Activated CD8-positive, alpha-beta memory T cell treated with anti-CD3 and anti-CD28 coated beads for 48 hours (primary cell): ENCODE data around the gene CHST12.
A peak's percentile ranks its signal among the peaks of the same experiment; 100 is the strongest.

Experiments
- DNase-seq, 3 experiments: peaks; one replicate each; pipeline ENCODE4 v3.0.0-alpha.2; 2020; ENCODE audit warnings: low read depth in 2 of 3, low spot score in 2 of 3

The CHST12 gene

DNA sequence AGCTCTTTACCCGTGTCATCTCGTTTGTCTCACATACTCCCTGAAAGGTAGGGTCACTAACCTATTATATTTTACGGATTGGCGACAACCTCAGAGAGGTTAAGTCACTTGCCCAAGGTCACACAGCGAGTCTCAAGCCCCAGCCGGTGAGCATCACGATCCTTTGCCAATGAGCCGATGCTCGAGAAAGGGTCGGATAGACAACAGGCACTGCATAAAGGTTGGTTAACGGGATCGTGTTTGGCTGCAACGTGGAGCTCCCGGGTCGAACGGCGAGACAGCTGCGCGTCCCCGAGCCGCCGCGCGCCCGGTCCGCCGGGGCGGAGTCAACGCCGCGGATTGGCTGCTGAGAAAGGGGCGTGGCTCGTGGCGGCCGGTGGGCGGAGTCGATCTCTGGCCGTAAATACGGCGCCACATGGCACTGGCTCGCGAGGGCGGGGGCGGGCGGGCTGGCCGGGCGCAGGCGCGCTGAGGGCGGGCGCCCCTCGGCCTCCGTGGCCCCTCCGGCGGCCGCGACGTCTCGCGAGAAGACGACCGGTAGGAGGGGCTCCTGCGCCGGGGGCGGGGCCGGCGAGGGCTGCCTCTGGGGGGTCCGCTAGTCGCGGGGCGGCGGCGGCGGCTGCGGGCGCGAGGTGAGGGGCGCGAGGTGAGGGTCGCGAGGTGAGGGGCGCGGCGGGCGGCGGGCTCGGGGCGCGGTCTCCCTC is at the start of gene CHST12:
Gene CHST12 (plus strand): TSS at position 598 of the 704 bp plus-strand sequence. CDS start 29,029 bp downstream, outside the sequence.
- peak; percentile 78 to 88 (median 88) for DNase-seq

DNA sequence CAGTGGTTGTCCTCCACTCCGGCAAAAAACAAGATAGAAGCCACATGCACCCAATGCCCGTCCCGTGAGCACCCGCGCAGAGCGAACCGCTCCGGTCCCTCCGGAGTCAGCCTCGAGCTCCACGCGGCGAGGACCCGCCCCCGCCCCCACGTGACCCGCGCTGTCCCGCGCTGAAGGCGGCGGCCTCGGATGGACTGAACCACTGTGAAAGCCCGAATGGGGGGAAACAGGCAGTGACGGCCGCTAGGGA is 49.5 kb upstream of the CHST12 start:
- DNase-seq = peak; percentile 80 to 85 (median 84)

DNA sequence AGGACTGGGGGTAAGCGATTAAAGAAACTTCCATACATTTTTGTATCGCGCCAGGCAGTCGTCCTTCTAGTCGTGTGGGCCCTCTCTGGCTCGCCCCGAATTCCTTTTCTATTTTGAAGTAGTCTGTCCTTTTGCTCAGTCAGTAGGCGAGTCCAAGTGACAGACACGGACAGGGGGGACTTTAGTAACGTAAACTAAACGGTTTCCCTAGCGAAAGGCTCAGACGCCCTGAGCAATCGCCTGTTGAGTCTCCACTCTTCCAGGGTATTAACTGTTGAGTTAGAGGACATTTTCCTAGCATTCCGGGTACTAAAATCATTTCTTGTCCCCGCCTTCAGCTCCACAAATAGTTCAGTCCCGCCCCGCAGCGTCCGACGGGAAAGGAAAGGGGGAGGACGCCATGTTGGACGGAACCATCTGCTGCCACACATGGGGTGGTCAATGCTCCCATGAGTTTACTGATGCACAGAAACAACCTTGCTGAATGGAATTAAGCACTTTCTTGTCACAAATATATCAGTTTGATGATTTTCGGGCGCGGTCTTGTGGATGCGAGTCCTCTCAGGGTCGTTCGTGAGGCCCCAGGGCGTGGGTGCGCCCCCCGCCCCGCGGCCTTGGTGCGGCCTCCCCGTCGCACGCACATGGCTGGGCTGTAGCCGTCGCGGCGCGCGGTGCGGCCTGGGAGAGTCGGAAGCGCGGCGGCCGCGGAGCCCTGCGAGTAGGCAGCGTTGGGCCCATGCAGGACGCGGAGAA is 49.0 kb upstream of the CHST12 start, which contains the start of gene EIF3B:
Gene EIF3B (plus strand): TSS at position 642 of the 753 bp plus-strand sequence. CDS start 95 bp downstream, at position 737.
- peak; percentile 67 to 81 (median 79) for DNase-seq

DNA sequence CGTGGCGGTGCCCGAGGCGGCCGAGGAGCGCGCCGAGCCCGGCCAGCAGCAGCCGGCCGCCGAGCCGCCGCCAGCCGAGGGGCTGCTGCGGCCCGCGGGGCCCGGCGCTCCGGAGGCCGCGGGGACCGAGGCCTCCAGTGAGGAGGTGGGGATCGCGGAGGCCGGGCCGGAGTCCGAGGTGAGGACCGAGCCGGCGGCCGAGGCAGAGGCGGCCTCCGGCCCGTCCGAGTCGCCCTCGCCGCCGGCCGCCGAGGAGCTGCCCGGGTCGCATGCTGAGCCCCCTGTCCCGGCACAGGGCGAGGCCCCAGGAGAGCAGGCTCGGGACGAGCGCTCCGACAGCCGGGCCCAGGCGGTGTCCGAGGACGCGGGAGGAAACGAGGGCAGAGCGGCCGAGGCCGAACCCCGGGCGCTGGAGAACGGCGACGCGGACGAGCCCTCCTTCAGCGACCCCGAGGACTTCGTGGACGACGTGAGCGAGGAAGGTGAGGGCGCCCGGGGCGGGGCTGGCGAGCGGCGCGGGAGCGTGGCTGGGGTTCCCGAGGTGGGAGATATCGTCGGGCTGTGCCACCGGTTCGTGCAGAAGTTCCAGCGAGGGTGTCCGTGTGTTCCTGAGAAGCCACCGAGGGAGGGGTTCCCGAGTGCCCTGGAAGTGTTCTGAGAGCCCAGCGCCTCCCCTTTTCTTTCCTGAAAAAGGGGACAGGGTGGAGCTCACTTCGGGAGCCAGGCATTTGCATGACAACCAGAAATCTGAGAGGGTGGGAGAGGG is 48.3 kb upstream of the CHST12 start:
- DNase-seq = peak in 1 of 3 experiments; percentile 8

DNA sequence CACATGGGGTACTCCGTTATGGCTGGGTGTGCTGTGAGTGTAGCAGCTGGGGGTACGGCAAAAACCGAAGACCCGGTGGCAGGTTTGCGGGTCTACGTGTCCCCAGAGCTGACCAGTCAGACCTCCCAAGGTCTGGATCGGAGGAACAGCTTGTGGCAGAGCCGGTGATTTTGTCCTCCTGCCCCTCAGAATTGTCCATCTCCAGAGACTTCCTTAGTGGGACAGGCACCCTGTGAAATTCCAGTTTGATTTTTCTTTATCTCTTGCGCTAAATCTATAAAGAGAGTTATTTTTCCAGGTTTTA is 47.8 kb upstream of the CHST12 start:
- no peak for DNase-seq

DNA sequence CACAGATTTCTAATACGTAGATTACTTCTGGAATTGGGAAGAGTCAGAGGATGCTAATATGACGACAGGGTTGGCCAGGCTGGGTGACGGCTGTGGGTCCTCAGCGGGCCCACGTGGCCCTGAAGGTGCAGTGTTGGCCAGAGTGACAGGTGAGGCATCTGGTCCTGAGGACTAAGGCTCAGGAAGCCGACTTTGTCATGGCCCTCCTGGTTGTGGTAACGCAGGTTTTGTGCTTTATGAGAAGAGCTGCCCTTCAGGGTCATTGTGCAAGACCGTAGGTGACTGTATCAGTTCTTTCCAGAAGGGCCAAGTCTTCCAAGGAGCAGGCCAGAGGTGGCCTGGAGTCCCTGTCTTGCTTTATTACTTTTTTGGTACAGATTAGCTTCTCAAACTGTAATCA is 46.2 kb upstream of the CHST12 start:
- DNase-seq = no peak

DNA sequence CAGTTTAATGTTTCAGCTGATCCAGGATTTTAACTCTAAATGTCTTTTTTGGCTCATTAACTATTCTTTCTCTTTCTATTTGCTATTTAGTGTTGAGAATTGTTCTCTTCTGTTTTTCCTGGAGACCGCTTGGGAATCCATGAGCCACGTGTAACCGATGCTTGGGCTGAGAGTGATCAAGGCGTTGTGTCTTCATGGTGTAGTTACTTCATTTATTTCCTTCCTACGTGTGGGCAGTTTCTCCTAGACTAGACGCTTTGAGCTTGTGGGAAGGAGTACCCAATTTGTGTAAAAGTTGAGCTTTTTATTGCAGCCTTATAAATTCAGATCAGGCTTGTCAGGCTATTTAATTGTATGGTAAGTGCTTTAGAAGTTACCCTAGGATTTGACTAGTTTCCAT is 45.8 kb upstream of the CHST12 start:
- no peak for DNase-seq

DNA sequence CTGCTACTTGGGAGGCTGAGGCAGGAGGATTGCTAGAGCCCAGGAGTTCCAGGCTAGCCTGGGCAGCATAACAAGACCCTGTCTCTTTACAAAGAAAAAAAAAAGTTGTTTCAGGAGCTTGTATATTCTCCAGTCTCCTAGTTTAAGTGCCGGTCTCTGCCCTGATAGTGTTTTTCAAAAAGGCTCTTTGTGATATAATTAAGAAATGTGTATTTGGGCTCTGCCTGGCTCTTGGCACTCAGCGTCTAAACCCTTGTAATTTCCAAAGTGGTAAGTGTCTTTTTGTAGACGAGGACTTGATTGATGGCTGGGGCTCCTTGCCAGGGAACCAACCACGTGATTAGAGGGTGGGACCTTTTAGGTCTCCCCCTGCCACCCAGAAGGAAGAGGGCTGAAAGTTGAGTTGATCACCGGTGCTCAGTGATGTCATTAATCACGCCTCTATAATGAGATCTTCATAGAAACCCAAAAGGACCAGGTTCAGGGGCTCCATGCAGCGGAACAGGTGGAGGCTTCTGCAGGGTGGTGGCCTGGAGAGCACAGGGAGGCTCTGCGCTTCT is 44.4 kb upstream of the CHST12 start:
- DNase-seq = no peak

DNA sequence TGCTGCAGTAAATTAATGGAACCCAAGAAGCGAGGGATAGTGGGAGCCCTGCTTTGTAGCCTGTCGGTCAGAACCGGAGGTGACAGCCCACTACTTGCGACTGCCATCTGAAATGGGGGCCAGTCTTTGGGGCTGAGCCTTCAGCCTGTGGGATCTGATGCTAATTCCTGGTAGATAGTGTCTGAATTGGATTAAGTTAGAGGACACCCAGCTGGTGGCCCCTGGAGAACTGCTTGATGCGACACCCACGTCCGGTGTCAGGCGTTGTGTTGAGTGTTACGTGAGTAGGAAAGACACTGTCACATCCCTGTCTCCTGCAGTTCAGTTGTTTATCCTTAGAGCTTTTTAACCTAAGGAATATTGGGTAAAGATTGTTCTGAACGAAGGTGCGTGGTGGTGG is 43.8 kb upstream of the CHST12 start:
- DNase-seq = no peak

DNA sequence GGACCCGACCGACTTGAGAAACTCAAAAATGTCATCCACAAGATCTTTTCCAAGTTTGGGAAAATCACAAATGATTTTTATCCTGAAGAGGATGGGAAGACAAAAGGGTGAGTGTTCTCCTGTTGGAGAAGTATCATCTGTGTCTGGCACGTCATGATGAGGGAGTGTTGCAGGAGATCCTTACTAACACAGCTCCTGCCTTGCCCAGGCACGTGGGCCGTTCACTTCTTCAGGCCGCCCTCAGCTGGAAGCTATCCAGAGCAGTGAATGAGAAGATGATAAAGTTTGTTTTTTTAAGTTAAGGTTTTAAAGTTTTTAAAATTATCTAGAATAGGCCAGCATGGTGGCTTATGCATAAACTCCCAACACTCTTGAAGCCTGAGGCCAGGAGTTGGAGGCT is 42.6 kb upstream of the CHST12 start:
- DNase-seq = no peak

DNA sequence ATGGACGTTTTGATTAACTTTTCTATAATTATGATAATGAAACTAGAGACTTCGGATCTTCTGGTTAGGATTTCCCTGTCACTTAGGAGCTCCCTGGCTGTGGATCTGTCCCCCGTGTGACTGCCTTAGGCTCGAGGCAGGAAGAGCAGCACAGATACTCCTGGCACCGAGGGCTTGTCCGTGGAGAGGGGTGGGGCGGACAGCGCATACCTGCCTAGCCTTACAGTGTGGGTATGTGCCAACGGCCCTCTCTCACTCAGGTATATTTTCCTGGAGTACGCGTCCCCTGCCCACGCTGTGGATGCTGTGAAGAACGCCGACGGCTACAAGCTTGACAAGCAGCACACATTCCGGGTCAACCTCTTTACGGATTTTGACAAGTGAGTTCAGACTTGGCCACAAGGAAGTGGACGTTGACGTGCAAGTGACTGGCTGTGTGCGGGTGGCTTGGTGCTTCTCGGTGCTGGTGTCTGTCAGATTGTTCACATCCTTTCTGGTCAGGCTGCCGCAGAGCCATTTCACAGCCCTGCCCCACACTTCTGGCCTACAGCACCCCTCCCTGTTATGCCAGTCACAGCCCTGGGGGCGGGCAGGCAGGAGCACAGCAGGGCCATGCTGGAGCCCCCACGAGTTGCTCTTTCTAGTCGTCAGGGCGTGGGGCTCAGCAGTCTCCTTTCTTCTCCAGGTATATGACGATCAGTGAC is 40.9 kb upstream of the CHST12 start:
- no peak for DNase-seq

DNA sequence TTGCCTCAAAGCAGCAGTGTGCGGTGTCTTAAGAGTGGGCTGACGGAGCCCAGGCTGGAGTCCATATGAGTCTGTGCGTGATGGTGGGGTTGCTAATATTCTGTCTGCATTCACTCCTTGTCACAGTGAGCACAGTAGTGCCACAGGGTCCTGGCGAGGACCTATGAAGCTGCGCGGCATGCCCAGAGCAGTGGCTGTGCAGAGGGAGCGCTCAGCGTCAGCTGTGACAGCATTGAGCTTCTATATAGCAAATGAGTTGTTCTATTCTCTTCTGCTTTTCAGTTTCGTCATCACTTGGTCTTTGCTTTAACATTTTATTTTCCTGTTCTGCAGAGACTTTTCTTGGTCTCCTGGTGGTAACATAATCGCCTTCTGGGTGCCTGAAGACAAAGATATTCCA is 34.3 kb upstream of the CHST12 start:
- DNase-seq = no peak

DNA sequence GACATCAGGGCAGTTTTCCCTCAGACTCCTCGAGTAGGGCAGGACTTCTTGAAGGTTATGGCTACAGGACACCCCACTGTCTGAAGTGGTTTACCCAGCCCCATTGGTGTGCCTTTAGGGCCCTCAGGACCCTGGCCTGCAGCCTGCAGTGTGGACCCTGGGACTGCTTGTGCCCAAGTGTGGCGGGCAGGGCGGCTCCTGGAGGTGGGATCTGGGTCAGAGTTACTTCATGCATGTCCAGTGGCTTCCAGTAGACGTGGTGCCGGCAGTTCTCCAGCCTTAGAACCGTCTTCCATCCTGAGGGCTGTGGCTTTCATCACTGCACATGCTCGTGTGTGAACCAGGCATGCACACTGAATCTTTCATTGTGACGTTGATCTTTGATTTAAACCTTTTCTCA is 32.1 kb upstream of the CHST12 start:
- no peak for DNase-seq

DNA sequence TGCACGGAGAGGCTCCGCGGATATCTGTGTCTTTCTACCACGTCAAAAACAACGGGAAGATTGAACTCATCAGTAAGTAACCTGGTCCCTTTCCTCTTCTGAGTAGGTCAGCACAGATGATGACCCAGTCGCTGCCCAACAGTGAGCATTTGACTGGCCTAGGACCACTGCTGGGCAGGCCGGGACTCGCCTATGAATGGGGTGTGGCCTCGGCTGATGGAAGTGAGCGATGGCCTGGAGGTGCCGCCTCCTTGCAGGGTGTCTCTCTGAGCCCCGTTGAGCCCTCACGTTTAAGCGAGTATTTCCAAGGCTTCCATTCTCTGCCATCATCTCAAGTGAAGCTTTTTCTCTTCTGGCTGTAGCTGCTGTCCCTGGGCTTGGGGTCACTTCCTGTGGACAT is 30.7 kb upstream of the CHST12 start:
- DNase-seq = no peak

DNA sequence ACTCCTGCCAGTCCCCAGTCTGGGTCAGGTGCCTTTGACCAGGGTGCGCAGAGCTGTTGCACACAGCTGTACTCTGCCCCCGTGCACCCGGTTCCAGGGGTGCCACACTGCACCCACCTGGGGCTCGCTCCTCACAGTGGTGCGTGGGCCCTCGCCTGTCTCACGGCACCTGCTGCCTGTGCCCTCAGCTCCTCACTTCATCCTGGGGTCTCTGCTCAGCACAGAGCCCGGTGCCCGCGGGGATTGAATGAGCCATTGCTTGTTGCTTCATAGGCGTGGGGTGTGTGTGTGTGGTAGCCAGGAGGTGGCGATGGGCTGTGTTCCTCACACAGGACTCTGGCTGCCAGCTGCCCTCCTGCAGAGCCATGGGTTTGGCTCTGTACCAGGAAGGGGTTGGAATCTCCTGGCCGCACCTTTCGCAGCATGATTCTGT is 30.3 kb upstream of the CHST12 start:
- no peak for DNase-seq

DNA sequence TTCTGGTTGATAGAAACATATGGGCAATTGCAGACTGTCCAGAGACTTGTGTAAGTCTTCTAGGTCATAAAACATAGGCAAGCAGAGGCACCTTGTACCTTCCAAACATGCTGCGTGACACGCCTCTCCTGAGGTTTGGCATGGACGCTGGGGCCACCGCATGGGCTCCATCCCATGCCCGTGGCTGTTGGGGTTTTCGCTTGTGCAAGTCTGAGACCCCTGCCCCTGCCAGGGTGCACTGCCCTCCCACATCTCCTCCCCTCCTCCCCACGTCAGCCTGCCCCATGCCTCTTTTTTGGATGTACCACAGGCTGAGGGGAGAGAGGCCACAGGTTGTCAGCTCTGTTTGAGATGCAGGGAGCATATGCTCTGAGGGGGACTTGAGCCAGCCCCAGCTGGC is 29.8 kb upstream of the CHST12 start:
- no peak for DNase-seq

DNA sequence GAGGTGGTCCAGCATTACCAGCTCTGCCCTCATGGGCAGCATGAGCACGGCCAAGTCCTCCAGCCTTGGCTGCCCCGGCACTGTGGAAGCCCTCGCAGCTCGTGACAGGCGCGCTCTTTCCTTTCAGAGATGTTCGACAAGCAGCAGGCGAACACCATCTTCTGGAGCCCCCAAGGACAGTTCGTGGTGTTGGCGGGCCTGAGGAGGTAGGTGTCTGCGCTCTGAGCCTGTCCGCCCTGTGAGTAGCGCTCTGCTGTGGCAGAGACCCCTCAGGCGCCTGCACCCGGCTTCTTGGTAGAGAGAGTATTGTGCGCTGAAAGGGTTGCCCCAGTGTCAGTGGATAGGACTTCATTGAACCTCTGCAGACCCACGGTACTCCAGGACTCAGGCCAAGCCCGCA is 29.0 kb upstream of the CHST12 start:
- DNase-seq = no peak

DNA sequence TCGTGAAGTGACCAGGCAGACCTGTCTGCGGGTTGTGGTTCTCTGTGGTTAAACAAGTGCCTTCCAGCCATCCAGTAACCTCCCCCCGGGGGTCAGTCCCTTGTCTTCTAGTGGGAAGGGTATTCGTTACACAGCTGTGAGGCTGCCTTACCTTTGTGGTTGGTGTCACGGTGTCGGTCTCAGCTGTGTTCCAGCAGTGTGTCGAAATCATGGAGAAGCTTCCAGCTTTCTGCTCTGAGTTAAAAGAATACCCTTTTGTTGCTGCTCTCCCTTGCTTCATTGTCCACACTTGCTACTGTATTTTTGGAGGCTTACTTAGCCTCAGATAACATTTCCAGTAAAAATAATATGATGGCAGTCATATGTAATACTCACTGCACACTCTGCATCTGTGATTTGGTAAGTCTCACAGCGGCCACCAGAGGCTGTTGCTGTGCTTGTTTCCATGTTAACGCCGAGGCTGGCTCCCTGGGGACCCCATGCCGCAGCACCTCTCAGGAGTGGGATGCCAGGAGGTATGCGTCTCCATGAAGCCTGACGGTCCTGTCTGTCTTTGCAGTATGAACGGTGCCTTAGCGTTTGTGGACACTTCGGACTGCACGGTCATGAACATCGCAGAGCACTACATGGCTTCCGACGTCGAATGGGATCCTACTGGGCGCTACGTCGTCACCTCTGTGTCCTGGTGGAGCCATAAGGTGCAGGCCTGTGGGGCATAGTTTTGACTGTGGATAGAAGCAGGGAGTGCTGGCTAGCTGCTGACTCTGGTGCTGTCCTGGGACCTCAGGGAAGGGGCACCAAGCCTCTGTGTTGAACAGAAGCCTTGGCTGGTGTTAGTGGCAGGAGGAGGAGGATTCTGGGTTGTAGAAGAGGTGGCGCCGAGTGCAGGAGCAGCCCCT is 28.3 kb upstream of the CHST12 start:
- no peak for DNase-seq

DNA sequence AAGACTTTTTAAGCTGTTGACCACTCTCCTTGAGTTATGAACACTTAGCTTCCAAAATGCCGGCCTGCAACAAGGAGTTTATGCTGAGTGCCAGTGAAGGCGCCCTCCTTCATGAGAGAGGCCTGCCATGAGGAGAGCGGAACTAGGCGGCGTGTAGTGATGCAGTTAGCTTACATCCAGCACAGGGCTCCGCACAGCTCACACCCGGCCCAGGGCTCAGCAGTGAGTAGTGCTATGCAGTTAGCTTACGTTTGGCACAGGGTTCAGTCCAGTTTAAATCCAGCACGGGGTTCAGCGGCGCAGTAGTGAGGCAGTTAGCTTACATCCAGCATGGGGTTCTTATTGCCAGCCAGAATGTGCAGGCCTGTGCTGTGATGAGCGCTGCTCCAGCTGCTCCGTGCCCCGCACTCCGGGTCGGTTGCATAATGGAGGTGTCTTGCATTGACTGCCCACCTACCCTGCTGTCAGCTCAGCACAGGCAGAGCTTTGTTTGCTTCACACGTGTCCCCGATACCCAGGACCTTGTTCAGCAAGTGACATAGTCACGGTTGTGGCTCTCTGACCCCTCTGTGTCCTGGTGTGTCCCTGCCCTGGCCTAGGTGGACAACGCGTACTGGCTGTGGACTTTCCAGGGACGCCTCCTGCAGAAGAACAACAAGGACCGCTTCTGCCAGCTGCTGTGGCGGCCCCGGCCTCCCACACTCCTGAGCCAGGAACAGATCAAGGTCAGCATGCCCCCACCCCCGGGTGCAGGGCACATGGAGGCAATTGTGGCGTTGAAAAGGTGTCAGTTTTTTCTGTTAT is 26.9 kb upstream of the CHST12 start:
- no peak for DNase-seq
